K562 (cell line): ENCODE results near the gene PTRH2. TPM values are rescaled to one million over a fixed set of nuclear protein-coding genes. Genes with fewer than 3 reads are reported as not detected.

Experiments
- BRF1 ChIP-seq: IDR thresholded peaks from 3 replicates; pipeline ENCODE4 v1.6.1; 2011; ENCODE audit warnings: borderline replicate concordance, mild to moderate bottlenecking; ENCODE audit not compliant: insufficient read length; ENCODE audit errors: extremely low read depth
- ELF4 ChIP-seq: fragments of 450-650 bp; formaldehyde crosslinking; IDR thresholded peaks from 2 replicates; pipeline ENCODE4 v1.4.0; 2022; ENCODE audit warnings: missing genetic modification characterization
- GTF2B ChIP-seq: IDR thresholded peaks from 2 replicates; pipeline ENCODE4 v1.6.1; 2011; ENCODE audit not compliant: insufficient read length; ENCODE audit errors: extremely low read depth
- HES1 ChIP-seq: fragments of 450-650 bp; IDR thresholded peaks from 2 replicates; pipeline ENCODE4 v1.6.1; 2016; ENCODE audit warnings: low read depth, mild to moderate bottlenecking, moderate library complexity
- HNRNPLL ChIP-seq: fragments of 200-400 bp; formaldehyde crosslinking; IDR thresholded peaks from 2 replicates; pipeline ENCODE4 v1.6.1; 2017; ENCODE audit warnings: low read length, low read depth, mild to moderate bottlenecking; ENCODE audit not compliant: poor library complexity, severe bottlenecking
- HOMEZ ChIP-seq: fragments of 250-450 bp; sonication (Bioruptor Pico); IDR thresholded peaks from 2 replicates; pipeline ENCODE4 v1.4.0; 2020; ENCODE audit warnings: mild to moderate bottlenecking, moderate library complexity
- KDM2B ChIP-seq: fragments of 250-450 bp; sonication (Bioruptor Pico); IDR thresholded peaks from 2 replicates; pipeline ENCODE4 v1.8.0; 2021; ENCODE audit warnings: mild to moderate bottlenecking, moderate library complexity
- KHSRP ChIP-seq: fragments of 450-650 bp; IDR thresholded peaks from 2 replicates; pipeline ENCODE4 v1.6.1; 2017
- MBD1 ChIP-seq: fragments of 250-450 bp; sonication (Bioruptor Pico); IDR thresholded peaks from 2 replicates; pipeline ENCODE4 v1.8.0; 2022; ENCODE audit warnings: inconsistent platforms
- MCM7 ChIP-seq, 2 experiments: fragments of 450-650 bp; IDR thresholded peaks; 2 replicates each; pipeline ENCODE4 v1.6.1; 2016 to 2018
- MYBL2 ChIP-seq, 2 experiments: fragments of 450-650 bp in 1 of 2; sonication (generic) in 1 of 2; formaldehyde crosslinking in 1 of 2; IDR thresholded peaks; 2 replicates each; pipeline versions ENCODE4 v1.6.1 to v1.8.1; 2017 to 2022; ENCODE audit warnings: borderline replicate concordance in 1 of 2, inconsistent platforms in 1 of 2, low read depth in 1 of 2, mild to moderate bottlenecking in 1 of 2, missing genetic modification reagents in 1 of 2, moderate library complexity in 1 of 2
- NEUROD1 ChIP-seq: fragments of 150-350 bp; IDR thresholded peaks from 2 replicates; pipeline ENCODE4 v1.6.1; 2014; ENCODE audit warnings: borderline replicate concordance, low read length, low read depth; ENCODE audit not compliant: partially characterized antibody
- PCBP1 ChIP-seq: fragments of 200-400 bp; formaldehyde crosslinking; IDR thresholded peaks from 2 replicates; pipeline ENCODE4 v1.6.1; 2018; ENCODE audit warnings: mild to moderate bottlenecking, low read depth, low read length; ENCODE audit not compliant: poor library complexity, severe bottlenecking
- RCOR1 ChIP-seq, 2 experiments: IDR thresholded peaks; 2 replicates each; pipeline ENCODE4 v1.6.1; 2012; ENCODE audit warnings: low read depth in 2 of 2, low read length in 2 of 2, borderline replicate concordance in 1 of 2, improper control_type of control experiment in 1 of 2
- STAG1 ChIP-seq: sonication (generic); formaldehyde crosslinking; IDR thresholded peaks from 2 replicates; pipeline ENCODE4 v1.5.0; 2020; ENCODE audit warnings: missing genetic modification reagents, borderline replicate concordance
- TAL1 ChIP-seq: fragments of 450-650 bp; IDR thresholded peaks from 2 replicates; pipeline ENCODE4 v1.6.1; 2016; ENCODE audit warnings: mild to moderate bottlenecking
- XRCC5 ChIP-seq: fragments of 200-400 bp; formaldehyde crosslinking; IDR thresholded peaks from 2 replicates; pipeline ENCODE4 v1.6.1; 2017; ENCODE audit warnings: low read depth, mild to moderate bottlenecking, low read length
- ZBTB1 ChIP-seq: sonication (generic); formaldehyde crosslinking; IDR thresholded peaks from 2 replicates; pipeline ENCODE4 v1.8.1; 2023; ENCODE audit warnings: missing genetic modification reagents, low read depth, mild to moderate bottlenecking, borderline replicate concordance
- ZBTB33 ChIP-seq: sonication (generic); formaldehyde crosslinking; IDR thresholded peaks from 2 replicates; pipeline ENCODE4 v1.8.1; 2023; ENCODE audit warnings: mild to moderate bottlenecking, missing genetic modification reagents
- ZFP1 ChIP-seq: fragments of 450-650 bp; formaldehyde crosslinking; IDR thresholded peaks from 2 replicates; pipeline ENCODE4 v1.4.0; 2020; ENCODE audit warnings: mild to moderate bottlenecking, mixed read lengths
- ZFPM2 ChIP-seq: fragments of 250-450 bp; sonication (Bioruptor Pico); IDR thresholded peaks from 2 replicates; pipeline ENCODE4 v1.5.1; 2022; ENCODE audit warnings: mild to moderate bottlenecking
- ZNF445 ChIP-seq: fragments of 250-450 bp; sonication (Bioruptor Pico); IDR thresholded peaks from 2 replicates; pipeline ENCODE4 v1.4.0; 2020; ENCODE audit warnings: low read depth, mild to moderate bottlenecking, moderate library complexity
- ZNF551 ChIP-seq: fragments of 250-450 bp; sonication (Bioruptor Pico); IDR thresholded peaks from 2 replicates; pipeline ENCODE4 v1.5.0; 2021; ENCODE audit warnings: mild to moderate bottlenecking, moderate library complexity
- polyA plus RNA-seq, 8 experiments: library from polyadenylated mRNA; depleted of rRNA in 4 of 8; stranded (reverse) in 5 of 8; unstranded in 3 of 8; fragments of >200 nt; fragmentation: Nextera tagmentation in 2 of 8; fragmentation: Illumina TruSeq in 1 of 8; extraction: Ambion mirVana in 2 of 8; extraction: Trizol in 1 of 8; gene quantifications; 2 replicates each; pipeline versions ENCODE4 v1.2.1 to v1.2.3, GENCODE V29; 2011 to 2014; ENCODE audit warnings: inconsistent platforms in 1 of 8, missing spikeins in 1 of 8
- total RNA-seq, 7 experiments: library from RNA; depleted of rRNA in 6 of 7; stranded (reverse); fragments of >200 nt in 6 of 7; fragmentation: Illumina TruSeq in 2 of 7; extraction: Trizol in 2 of 7; gene quantifications; 2 replicates each; pipeline versions ENCODE4 v1.2.1 to v1.2.3, GENCODE V29; 2011 to 2021; ENCODE audit warnings: low replicate concordance in 1 of 7

PTRH2 gene
- total and polyA plus RNA-seq, 9 of the 15 experiments (the other 6 are each of a cell fraction or from before 2014, with no cell fraction given), result 53.1 to 210 (median 126) TPM

- no peak for TF ChIP-seq ZBTB33 (CRISPR knock-in tag)
- TF ChIP-seq MCM7 (IDR thresholded peaks at IDR 0.05), result no peak
- TF ChIP-seq HES1, result no peak; the same call in 1 of the 2 replicates
- no peak for TF ChIP-seq GTF2B
- TF ChIP-seq ZFP1 (CRISPR knock-in tag), result no peak
- TF ChIP-seq ZBTB1 (CRISPR knock-in tag), result no peak
- no peak for TF ChIP-seq XRCC5
- no peak for TF ChIP-seq ZNF551 (CRISPR knock-in tag)
- no peak for TF ChIP-seq HNRNPLL
- peak; percentile 56 to 96; a peak in 3 of 4 replicates for TF ChIP-seq RCOR1 (IDR thresholded peaks at IDR 0.05; ENCODE audit: borderline replicate concordance in 1 of 2, low read depth in 2 of 2, low read length in 2 of 2)
- TF ChIP-seq ELF4, result no peak
- no peak for TF ChIP-seq KDM2B (CRISPR knock-in tag)
- no peak for TF ChIP-seq ZFPM2 (CRISPR knock-in tag)
- TF ChIP-seq ZNF445 (CRISPR knock-in tag), result no peak
- TF ChIP-seq BRF1, result no peak
- no peak for TF ChIP-seq MBD1 (CRISPR knock-in tag)
- TF ChIP-seq TAL1, result peak; percentile 98
- TF ChIP-seq HOMEZ (CRISPR knock-in tag), result no peak
- peak; percentile 45 for TF ChIP-seq NEUROD1
- TF ChIP-seq MYBL2 (IDR thresholded peaks at IDR 0.05; ENCODE audit: low read depth), result no peak
- no peak for TF ChIP-seq MYBL2 (CRISPR knock-in tag; IDR thresholded peaks at IDR 0.05; ENCODE audit: borderline replicate concordance)
- TF ChIP-seq STAG1 (CRISPR knock-in tag), result no peak
- no peak for TF ChIP-seq PCBP1
- TF ChIP-seq KHSRP, result no peak
Observed at GRCh38 chr17:59684967-59685366, 22.3 kb downstream of the PTRH2 start (continued).
